K562 (cell line): ENCODE data around the gene KCNAB1. TPM values are rescaled to one million over a fixed set of nuclear protein-coding genes. Genes with fewer than 3 reads are reported as not detected.
"Not testable (repeated sequence)": the region's sequence is repeated elsewhere in the genome, so short reads cannot be mapped to it uniquely, and the experiment has no call there.

ENCODE experiments used
- ATAC-seq: fragments of 200-7000 bp; cut with Tn5 transposase; 3 replicates; pipeline ENCODE4 v1.9.1; 2020; ENCODE audit warnings: moderate library complexity
- BruUV-seq: library from RNA; stranded (reverse); fragments of 400-500 nt; replicated peaks from 2 replicates; lab custom pipeline; 2021; lab: Mats Ljungman, UMichigan
- CTCF ChIA-PET: fragments of 300-600 bp; formaldehyde crosslinking; extraction: SDS; loops from one replicate; lab custom pipeline; 2021; ENCODE audit warnings: low intra/inter-chr PET ratio; lab: Yijun Ruan, JAX
- POLR2A ChIA-PET: fragments of 300-600, 350-650 bp; sonication (Branson Sonifier 250); formaldehyde crosslinking; extraction: SDS; loops from one replicate; lab custom pipeline; 2021; ENCODE audit warnings: antibody characterized with exemption, inconsistent platforms; lab: Yijun Ruan, JAX
- DNase-seq, 4 experiments: peaks; one replicate each; pipeline versions ENCODE4 v3.0.0 to v3.0.0-alpha.2; 2011 to 2018; ENCODE audit warnings: low spot score in 3 of 4, mixed read lengths in 3 of 4; ENCODE audit errors: extremely low read depth in 1 of 4
- FAIRE-seq: peaks from 2 replicates; lab custom pipeline; 2011; peaks lifted over from hg19 to GRCh38; lab: Jason Lieb, UNC
- H2AFZ ChIP-seq: 2 replicates; pipeline ENCODE4 v1.6.0; 2011; ENCODE audit warnings: low read depth, low read length, control low read depth, inconsistent platforms
- H3K27ac ChIP-seq: fragments of 200-600 bp; 3 replicates; pipeline ENCODE4 v1.8.0; 2011; ENCODE audit warnings: low read depth, mild to moderate bottlenecking, control low read depth, inconsistent platforms, low read length, moderate library complexity, mixed read lengths; ENCODE audit errors: extremely low read depth
- H3K27me3 ChIP-seq, 2 experiments: fragments of 300-600 bp in 1 of 2; 2 replicates in 1 of 2; 3 replicates in 1 of 2; pipeline versions ENCODE4 v1.6.0 to v1.8.0; 2011; ENCODE audit warnings: inconsistent platforms in 2 of 2, low read length in 2 of 2, mild to moderate bottlenecking in 1 of 2, mixed read lengths in 1 of 2, moderate library complexity in 1 of 2; ENCODE audit not compliant: control insufficient read depth in 2 of 2, insufficient read depth in 2 of 2
- H3K36me3 ChIP-seq: fragments of 300-600 bp; 3 replicates; pipeline ENCODE4 v1.8.0; 2011; ENCODE audit warnings: mild to moderate bottlenecking, low read length, inconsistent platforms; ENCODE audit not compliant: control insufficient read depth, insufficient read depth
- H3K4me1 ChIP-seq, 2 experiments: fragments of 200-600 bp in 1 of 2; replicated peaks in 1 of 2; 2 replicates in 1 of 2; 3 replicates in 1 of 2; pipeline versions ENCODE4 v1.5.1 to v1.8.0; 2011; ENCODE audit warnings: inconsistent platforms in 2 of 2, low read length in 2 of 2, mild to moderate bottlenecking in 1 of 2, mixed read lengths in 1 of 2, moderate library complexity in 1 of 2; ENCODE audit not compliant: control insufficient read depth in 2 of 2, insufficient read depth in 2 of 2
- H3K4me2 ChIP-seq: 2 replicates; pipeline ENCODE4 v1.6.1; 2011; ENCODE audit warnings: low read length, control low read depth, inconsistent platforms, mixed read lengths; ENCODE audit not compliant: insufficient read depth
- H3K4me3 ChIP-seq: fragments of 200-600 bp; sonication (generic), shearing (Covaris generic); 2 replicates; pipeline ENCODE4 v1.5.1; 2016; ENCODE audit warnings: control low read depth, inconsistent platforms
- H3K79me2 ChIP-seq: fragments of 200-600 bp; 3 replicates; pipeline ENCODE4 v1.8.0; 2011; ENCODE audit warnings: low read length, inconsistent platforms; ENCODE audit not compliant: control insufficient read depth, insufficient read depth
- H3K9ac ChIP-seq, 2 experiments: 2 replicates each; pipeline versions ENCODE4 v1.6.0 to v1.6.1; 2011; ENCODE audit warnings: low read depth in 2 of 2, low read length in 2 of 2, control low read depth in 1 of 2, inconsistent platforms in 1 of 2, mild to moderate bottlenecking in 1 of 2, mixed read lengths in 1 of 2; ENCODE audit not compliant: insufficient read depth in 1 of 2
- H3K9me1 ChIP-seq: one replicate; pipeline ENCODE4 v1.6.0; 2011; ENCODE audit warnings: inconsistent platforms, mild to moderate bottlenecking, low read length, moderate library complexity; ENCODE audit not compliant: control insufficient read depth, insufficient read depth
- H3K9me3 ChIP-seq: replicated peaks from 2 replicates; pipeline ENCODE4 v1.5.1; 2011; ENCODE audit warnings: low read depth, low read length, inconsistent platforms; ENCODE audit not compliant: control insufficient read depth, insufficient read depth
- H4K20me1 ChIP-seq: replicated peaks from 2 replicates; pipeline ENCODE4 v1.6.1; 2011; ENCODE audit warnings: low read length, inconsistent platforms, mixed read lengths; ENCODE audit not compliant: control insufficient read depth, insufficient read depth
- ZNF146 ChIP-seq: IDR thresholded peaks from one replicate; pipeline ENCODE4 v1.6.1; 2018; ENCODE audit warnings: missing compliant biosample characterization; ENCODE audit not compliant: unreplicated experiment
- WGBS: fragments of 100-300 bp; shearing (Covaris generic); methylation state at CpG from one replicate; pipeline ENCODE4 v1.1.6; 2016; ENCODE audit warnings: low coverage, mixed read lengths; ENCODE audit not compliant: insufficient coverage; ENCODE audit errors: missing lambda C conversion rate; 5-methylcytosine and 5-hydroxymethylcytosine counted together
- in situ Hi-C: fragments of 300-500 bp; cut with MboI; formaldehyde crosslinking; loops from 4 replicates; pipeline ENCODE4 v1.15.0; 2018; ENCODE audit warnings: inconsistent platforms, mixed read lengths
- intact Hi-C: fragments of 100-400 bp; cut with micrococcal nuclease; formaldehyde crosslinking; loops from 2 replicates; pipeline ENCODE4 v1.14.2; 2022
- polyA plus RNA-seq, 8 experiments: library from polyadenylated mRNA; depleted of rRNA in 4 of 8; stranded (reverse) in 5 of 8; unstranded in 3 of 8; fragments of >200 nt; fragmentation: Nextera tagmentation in 2 of 8; fragmentation: Illumina TruSeq in 1 of 8; extraction: Ambion mirVana in 2 of 8; extraction: Trizol in 1 of 8; gene quantifications; 2 replicates each; pipeline versions ENCODE4 v1.2.1 to v1.2.3, GENCODE V29; 2011 to 2014; ENCODE audit warnings: inconsistent platforms in 1 of 8, missing spikeins in 1 of 8
- total RNA-seq, 7 experiments: library from RNA; depleted of rRNA in 6 of 7; stranded (reverse); fragments of >200 nt in 6 of 7; fragmentation: Illumina TruSeq in 2 of 7; extraction: Trizol in 2 of 7; gene quantifications; 2 replicates each; pipeline versions ENCODE4 v1.2.1 to v1.2.3, GENCODE V29; 2011 to 2021; ENCODE audit warnings: low replicate concordance in 1 of 7

KCNAB1 gene
- total and polyA plus RNA-seq, 9 of the 15 experiments (the other 6 are each of a cell fraction or from before 2014, with no cell fraction given), result 0.14 to 1.2 (median 0.51) TPM

DNA sequence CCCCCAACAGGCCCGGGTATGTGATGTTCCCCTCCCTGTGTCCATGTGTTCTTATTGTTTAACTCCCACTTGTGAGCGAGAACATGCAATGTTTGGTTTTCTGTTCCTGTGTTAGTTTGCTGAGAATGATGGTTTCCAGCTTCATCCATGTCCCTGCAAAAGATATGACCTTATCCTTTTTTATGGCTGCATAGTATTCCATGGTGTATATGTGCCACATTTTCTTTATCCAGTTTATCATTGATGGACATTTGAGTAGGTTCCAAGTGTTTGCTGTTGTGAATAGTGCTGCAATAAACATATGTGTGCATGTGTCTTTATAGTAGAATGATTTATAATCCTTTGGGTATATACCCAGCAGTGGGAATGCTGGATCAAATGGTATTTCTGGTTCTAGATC is 74.6 kb downstream of the KCNAB1 start:
- DNase-seq, H4K20me1 ChIP-seq, POLR2A ChIA-PET, H2AFZ ChIP-seq, FAIRE-seq, H3K36me3 ChIP-seq, H3K27ac ChIP-seq, BruUV-seq, H3K27me3 ChIP-seq, ATAC-seq, H3K9ac ChIP-seq, H3K4me2 ChIP-seq, H3K9me3 ChIP-seq, in situ Hi-C loops, H3K9me1 ChIP-seq, H3K4me3 ChIP-seq, intact Hi-C loops, H3K4me1 ChIP-seq, H3K79me2 ChIP-seq, CTCF ChIA-PET: not testable (repeated sequence)
- 0% methylated on average over 2 of the region's 2 CpGs for WGBS
- peak; percentile 55 for TF ChIP-seq ZNF146 (CRISPR knock-in tag)

GRCh38 chr3:156197152-156197551 is 76.8 kb downstream of the KCNAB1 start:
- BruUV-seq, H4K20me1 ChIP-seq, H3K4me1 ChIP-seq, FAIRE-seq, H3K4me2 ChIP-seq, H3K79me2 ChIP-seq, DNase-seq, H3K4me3 ChIP-seq, H3K27ac ChIP-seq, H3K27me3 ChIP-seq, in situ Hi-C loops, H2AFZ ChIP-seq, H3K9me1 ChIP-seq, H3K36me3 ChIP-seq, H3K9me3 ChIP-seq, H3K9ac ChIP-seq, POLR2A ChIA-PET, CTCF ChIA-PET, ATAC-seq, intact Hi-C loops: not testable (repeated sequence)
- WGBS, result 0% methylated on average over 3 of the region's 3 CpGs
